CD4-positive, alpha-beta T cell (primary cell): ENCODE results near the gene EDAR. TPM values are rescaled to one million over a fixed set of nuclear protein-coding genes. Genes with fewer than 3 reads are reported as not detected.
A peak's percentile ranks its signal among the peaks of the same experiment; 100 is the strongest.

ENCODE experiments used
- ATAC-seq: fragments of 200-7000 bp; cut with Tn5 transposase; one replicate; pipeline ENCODE4 v1.10.0; 2022; ENCODE audit warnings: mild to moderate bottlenecking; ENCODE audit not compliant: poor library complexity
- CTCF ChIA-PET: fragments of 350-600 bp; sonication (Branson Sonifier 250); formaldehyde crosslinking; loops from one replicate; lab custom pipeline; 2021; ENCODE audit warnings: antibody characterized with exemption, inconsistent platforms; lab: Charles Lee
- POLR2A ChIA-PET: fragments of 350-600 bp; sonication (Branson Sonifier 250); formaldehyde crosslinking; loops from one replicate; lab custom pipeline; 2021; ENCODE audit warnings: antibody characterized with exemption, inconsistent platforms; lab: Charles Lee
- DNase-seq, 14 experiments: peaks; one replicate each; pipeline ENCODE4 v3.0.0-alpha.2; 2013 to 2020; ENCODE audit warnings: mixed read lengths in 2 of 14
- H3K27ac ChIP-seq, 2 donors: one replicate each; pipeline versions ENCODE4 v1.5.1 to v1.7.0; 2013; ENCODE audit warnings: low read length in 2 of 2, low read depth in 1 of 2, mild to moderate bottlenecking in 1 of 2
- H3K27me3 ChIP-seq, 2 experiments: 1 replicate in 1 of 2; 2 replicates in 1 of 2; pipeline versions ENCODE4 v1.6.1 to v1.7.0; 2013; ENCODE audit warnings: low read length in 2 of 2, control low read depth in 1 of 2, mild to moderate bottlenecking in 1 of 2, moderate library complexity in 1 of 2; ENCODE audit not compliant: insufficient read depth in 2 of 2, control insufficient read depth in 1 of 2
- H3K36me3 ChIP-seq: one replicate; pipeline ENCODE4 v1.6.1; 2013; ENCODE audit warnings: low read length, control low read depth; ENCODE audit not compliant: insufficient read depth
- H3K4me1 ChIP-seq: one replicate; pipeline ENCODE4 v1.6.1; 2013; ENCODE audit warnings: low read length, control low read depth; ENCODE audit not compliant: insufficient read depth
- H3K4me3 ChIP-seq: one replicate; pipeline ENCODE4 v1.5.1; 2013; ENCODE audit warnings: mild to moderate bottlenecking, low read length, moderate library complexity
- H3K9me3 ChIP-seq, 2 experiments: 1 replicate in 1 of 2; 2 replicates in 1 of 2; pipeline versions ENCODE4 v1.6.1 to v1.7.0; 2013; ENCODE audit warnings: low read length in 2 of 2, mild to moderate bottlenecking in 2 of 2, control low read depth in 1 of 2, moderate library complexity in 1 of 2; ENCODE audit not compliant: control insufficient read depth in 1 of 2, insufficient read depth in 1 of 2
- H3K27ac Mint-ChIP-seq: one replicate; pipeline ENCODE4 v1.8.0; 2020; ENCODE audit warnings: mixed read lengths
- H3K27me3 Mint-ChIP-seq: one replicate; pipeline ENCODE4 v1.8.0; 2021; ENCODE audit warnings: mixed read lengths
- H3K36me3 Mint-ChIP-seq: one replicate; pipeline ENCODE4 v1.8.0; 2021; ENCODE audit warnings: low read depth, mixed read lengths
- H3K4me1 Mint-ChIP-seq: one replicate; pipeline ENCODE4 v1.8.0; 2021; ENCODE audit warnings: low read depth, mixed read lengths
- H3K4me3 Mint-ChIP-seq: one replicate; pipeline ENCODE4 v1.8.0; 2020; ENCODE audit warnings: mild to moderate bottlenecking, mixed read lengths
- H3K9me3 Mint-ChIP-seq: one replicate; pipeline ENCODE4 v1.8.0; 2020; ENCODE audit warnings: mixed read lengths
- CTCF ChIP-seq: fragments of 200-600 bp; IDR thresholded peaks from one replicate; pipeline ENCODE4 v1.8.0; 2022; ENCODE audit warnings: antibody characterized with exemption, mild to moderate bottlenecking
- intact Hi-C, 2 experiments: fragments of 100-400 bp; cut with DNase I in 1 of 2; cut with micrococcal nuclease in 1 of 2; formaldehyde crosslinking; loops; one replicate each; pipeline versions ENCODE4 v1.15.1 to v1.9.0; 2023 to 2025; cut with DNase I, micrococcal nuclease
- total RNA-seq, 174 experiments: library from RNA in 2 of 174; stranded (reverse) in 2 of 174; gene quantifications; one replicate each; pipeline ENCODE4 v1.2.3 and lab custom pipeline; 2021 to 2026

Gene EDAR
- total RNA-seq, 2 experiments from 2014 or later: 9.4 to 10.3 TPM

GRCh38 chr2:108941161-108941665, 47.8 kb downstream of the EDAR start:
- Mint-ChIP-seq H3K27ac (no peak overlapping the region), H3K4me3 (no peak overlapping the region), H3K9me3 (no peaks in the 10 kb centered on the region), H3K4me1 (peaks cover 28% of the 10 kb centered on the region), H3K27me3 (no peaks in the 10 kb centered on the region), H3K36me3 (peaks cover 19% of the 10 kb centered on the region)
- ATAC-seq (no peak), DNase-seq (no peak)
- Histone ChIP-seq H3K27ac (no peak overlapping the region), H3K4me1 (peaks cover 19% of the 10 kb centered on the region), H3K27me3 (no peaks in the 10 kb centered on the region), H3K36me3 (no peaks in the 10 kb centered on the region), H3K9me3 (peaks cover 0 to 7% of the 10 kb centered on the region in 2 experiments), H3K4me3 (no peak overlapping the region)
- no peak for TF ChIP-seq CTCF
- ChIA-PET POLR2A (no interaction called here), CTCF (no interaction called here)
- intact Hi-C loops: no loop called here

- Histone ChIP-seq H3K4me3 (no peak overlapping the region), H3K27me3 (no peaks in the 10 kb centered on the region), H3K4me1 (peaks cover 19% of the 10 kb centered on the region), H3K27ac (no peak overlapping the region), H3K9me3 (peaks cover 0 to 3% of the 10 kb centered on the region in 2 experiments), H3K36me3 (no peaks in the 10 kb centered on the region)
- CTCF ChIA-PET: no interaction called here
- H3K4me1 Mint-ChIP-seq: peaks cover 35% of the 10 kb centered on the region
- intact Hi-C loops: no loop called here
- no peak overlapping the region for H3K4me3 Mint-ChIP-seq
- ATAC-seq (no peak), DNase-seq (no peak)
- no peaks in the 10 kb centered on the region for H3K9me3 Mint-ChIP-seq
- H3K27ac Mint-ChIP-seq: peak overlapping the region; percentile 49
- POLR2A ChIA-PET: no interaction called here
- TF ChIP-seq CTCF: no peak
- no peaks in the 10 kb centered on the region for H3K27me3 Mint-ChIP-seq
- peaks cover 10% of the 10 kb centered on the region for H3K36me3 Mint-ChIP-seq
These were observed 48.9 kb downstream of the EDAR start for GRCh38 chr2:108940156-108940555.

GRCh38 chr2:108938077-108938710, 50.8 kb downstream of the EDAR start:
- Histone ChIP-seq H3K9me3 (no peaks in the 10 kb centered on the region), H3K27ac (no peak overlapping the region), H3K27me3 (no peaks in the 10 kb centered on the region), H3K4me3 (no peak overlapping the region), H3K4me1 (peaks cover 19% of the 10 kb centered on the region), H3K36me3 (no peaks in the 10 kb centered on the region)
- POLR2A ChIA-PET: interaction anchor here (0.6 to 1.2 kb wide), 3 partner anchors 9 to 93 kb away, joined by 3 to 6 read pairs (median 4); no protein-coding TSS in a partner anchor
- H3K9me3 Mint-ChIP-seq: no peaks in the 10 kb centered on the region
- intact Hi-C loops: no loop called here
- ATAC-seq: peak; percentile 49
- no peaks in the 10 kb centered on the region for H3K27me3 Mint-ChIP-seq
- H3K27ac Mint-ChIP-seq: peak overlapping the region; percentile 75
- TF ChIP-seq CTCF: no peak
- CTCF ChIA-PET: no interaction called here
- no peak overlapping the region for H3K4me3 Mint-ChIP-seq
- peaks cover 10% of the 10 kb centered on the region for H3K36me3 Mint-ChIP-seq
- H3K4me1 Mint-ChIP-seq: peaks cover 44% of the 10 kb centered on the region
- DNase-seq: peak in 3 of 14 experiments; percentile 7 to 40 (median 19)
